ENCODE results near the gene PHF21B. TPM values are rescaled to one million over a fixed set of nuclear protein-coding genes. Genes with fewer than 3 reads are reported as not detected.

PHF21B gene
- total RNA-seq (1 to 10 TPM in 8 of 9 donors, under 1 TPM in 1; 0.30 to 4.4 (median 1.8) TPM), polyA plus RNA-seq (1 to 10 TPM; 1.5 to 3.9 (median 1.8) TPM)
- long read RNA-seq, donor 1: 0 reads
- long read RNA-seq, donor 2: 0 reads
- long read RNA-seq, donor 3: 0 reads
- long read RNA-seq, donor 4: 0 reads
- long read RNA-seq, donor 5, partial matches to known transcripts: 0 of 1 reads
- long read RNA-seq, donor 5, other reads (novel, unspliced or antisense): 1 of 1 reads
- long read RNA-seq, donor 6, partial matches to known transcripts: 0 of 4 reads
- long read RNA-seq, donor 6, other reads (novel, unspliced or antisense): 4 of 4 reads
- long read RNA-seq, donor 7: 0 reads
- long read RNA-seq, donor 8: 0 reads
- long read RNA-seq, donor 9: 0 reads
- long read RNA-seq, donor 10, partial matches to known transcripts: 0 of 1 reads
- long read RNA-seq, donor 10, other reads (novel, unspliced or antisense): 0 of 1 reads

DNA sequence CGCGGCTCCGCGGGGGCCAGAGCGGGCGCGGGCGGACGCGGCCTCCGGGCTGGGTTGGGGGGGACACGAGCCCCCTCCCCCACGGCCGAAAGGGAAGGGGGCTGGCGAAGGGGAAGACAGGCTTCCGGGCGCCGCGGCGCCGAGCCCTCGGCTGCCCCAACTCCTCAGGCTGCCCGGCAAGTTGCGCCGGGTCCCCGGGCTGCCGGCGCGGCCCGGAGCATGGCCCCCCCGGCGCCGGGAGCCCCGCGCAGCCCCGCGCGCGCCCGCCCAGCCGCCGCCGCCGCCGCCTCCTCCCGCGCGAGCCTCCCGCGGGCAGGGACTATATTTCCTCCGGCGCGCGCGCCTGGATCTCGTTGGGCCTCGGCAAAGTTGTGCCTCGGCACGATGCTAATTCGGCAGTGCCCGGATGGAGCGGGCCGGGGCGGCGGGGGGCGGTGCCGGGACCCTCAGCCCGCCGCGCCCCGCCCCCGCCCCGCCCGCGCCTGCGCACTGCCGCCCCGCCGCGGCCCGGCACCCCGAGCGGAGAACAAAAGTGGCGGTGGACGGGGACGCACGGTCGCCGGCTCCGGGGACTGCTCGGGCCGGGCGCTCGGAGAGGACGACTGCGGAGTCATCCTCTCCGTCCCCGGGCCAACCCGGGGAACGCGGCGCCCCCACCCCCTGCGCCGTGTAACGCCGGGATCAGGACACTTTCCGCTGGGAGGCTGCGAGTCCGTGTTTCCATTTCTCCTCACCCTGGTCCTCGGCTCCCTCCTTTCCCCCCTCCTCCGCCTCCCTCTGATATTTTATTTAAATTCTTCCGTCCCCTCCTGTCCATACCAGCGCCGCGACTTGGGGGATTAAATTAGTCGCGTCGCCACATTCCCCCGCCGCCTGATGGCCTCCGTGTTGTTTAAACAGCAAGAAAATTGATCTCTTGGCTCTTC lies at the start of gene PHF21B:
Gene PHF21B (minus strand): TSS at position 400 of the 926 bp plus-strand sequence. CDS start 456 bp downstream, outside the sequence.
- peak; percentile 31 to 50 for TF ChIP-seq POLR2A (IDR thresholded peaks at IDR 0.05)
- TF ChIP-seq CTCF (IDR thresholded peaks at IDR 0.05): no peak
- intact Hi-C loops (cut with DNase I): no loop called here
- WGBS, 4 donors: 0 to 2% (median 1%) methylated on average over 24 to 120 of the region's 121 CpGs
- no peaks in the 10 kb centered on the region for H3K9me3 ChIP-seq (replicated peaks in 1 of 3)
- no peaks in the 10 kb centered on the region for H3K36me3 ChIP-seq (replicated peaks in 1 of 2)
- H3K4me3 ChIP-seq: peak within 1 kb of the TSS in 1 of 4 donors; percentile 59
- peaks cover 5 to 19% of the 10 kb centered on the region in 2 donors for H3K4me1 ChIP-seq (replicated peaks in 1 of 2)
- H3K27me3 ChIP-seq: peaks cover 7% of the 10 kb centered on the region
- DNase-seq: peak; percentile 54 to 80 (median 63)
- peak within 1 kb of the TSS in 2 of 5 donors; percentile 57 to 78 for H3K27ac ChIP-seq

DNA sequence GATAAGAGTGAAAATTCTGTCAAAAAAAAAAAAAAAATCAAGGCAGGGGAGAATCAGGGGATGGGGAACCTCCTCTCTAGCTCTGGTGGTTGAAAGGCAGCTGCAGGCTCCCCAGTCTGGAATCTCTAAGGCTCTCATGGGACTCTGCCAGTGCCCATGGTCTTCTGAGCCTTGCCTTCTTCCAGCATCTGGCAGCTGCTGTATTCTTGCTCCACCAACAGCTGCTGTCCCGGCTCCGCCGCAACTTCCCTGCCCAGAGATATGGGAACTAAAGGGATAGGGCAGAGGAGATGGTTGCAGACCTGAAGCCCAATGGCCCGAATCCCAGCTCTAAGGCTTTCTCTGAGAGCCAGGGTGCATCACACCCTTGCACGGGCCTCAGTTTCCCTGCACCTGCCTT lies 49.5 kb upstream of the PHF21B start:
- Histone ChIP-seq H3K27me3 (no peaks in the 10 kb centered on the region), H3K9me3 (replicated peaks in 1 of 3) (no peaks in the 10 kb centered on the region), H3K4me3 (no peak overlapping the region), H3K4me1 (replicated peaks in 1 of 2) (no peaks in the 10 kb centered on the region), H3K36me3 (replicated peaks in 1 of 2) (no peaks in the 10 kb centered on the region), H3K27ac (no peak overlapping the region)
- 86 to 97% (median 96%) methylated on average over 3 to 5 of the region's 5 CpGs for WGBS, 4 donors
- no peak for DNase-seq
- intact Hi-C loops (cut with DNase I): no loop called here
- TF ChIP-seq CTCF (IDR thresholded peaks at IDR 0.05): no peak
- no peak for TF ChIP-seq POLR2A (IDR thresholded peaks at IDR 0.05)

GRCh38 chr22:45058622-45058912 lies 48.8 kb upstream of the PHF21B start:
- H3K4me3 ChIP-seq: no peak overlapping the region
- intact Hi-C loops (cut with DNase I): no loop called here
- H3K4me1 ChIP-seq (replicated peaks in 1 of 2): no peaks in the 10 kb centered on the region
- no peaks in the 10 kb centered on the region for H3K27me3 ChIP-seq
- no peak for DNase-seq
- 61 to 80% (median 78%) methylated on average over 2 of the region's 2 CpGs for WGBS, 4 donors
- H3K27ac ChIP-seq: no peak overlapping the region
- TF ChIP-seq CTCF (IDR thresholded peaks at IDR 0.05) (no peak), POLR2A (IDR thresholded peaks at IDR 0.05) (no peak)
- no peaks in the 10 kb centered on the region for H3K9me3 ChIP-seq (replicated peaks in 1 of 3)
- no peaks in the 10 kb centered on the region for H3K36me3 ChIP-seq (replicated peaks in 1 of 2)

- intact Hi-C loops (cut with DNase I): no loop called here
- H3K27me3 ChIP-seq: peaks cover 12% of the 10 kb centered on the region
- no peak overlapping the region for H3K4me3 ChIP-seq
- DNase-seq: no peak
- 77 to 83% (median 80%) methylated on average over 11 to 15 of the region's 15 CpGs for WGBS, 4 donors
- no peaks in the 10 kb centered on the region for H3K4me1 ChIP-seq (replicated peaks in 1 of 2)
- TF ChIP-seq POLR2A (IDR thresholded peaks at IDR 0.05) (no peak), CTCF (IDR thresholded peaks at IDR 0.05) (no peak)
- no peaks in the 10 kb centered on the region for H3K9me3 ChIP-seq (replicated peaks in 1 of 3)
- H3K36me3 ChIP-seq (replicated peaks in 1 of 2): no peaks in the 10 kb centered on the region
- no peak overlapping the region for H3K27ac ChIP-seq
Observed at GRCh38 chr22:45055936-45056335, 46.1 kb upstream of the PHF21B start.
